Stomach (tissue), 9 donors: Measurements from ENCODE around the gene ERFL. TPM values are rescaled to one million over a fixed set of nuclear protein-coding genes. Genes with fewer than 3 reads are reported as not detected.

Source experiments
- DNase-seq, 2 donors: peaks; one replicate each; pipeline versions ENCODE4 v3.0.0 to v3.0.0-alpha.2; 2013 to 2019
- H3K27ac ChIP-seq, 5 donors: fragments of 200-600 bp in 4 of 5; sonication (generic) in 4 of 5; one replicate each; pipeline ENCODE4 v1.5.1; 2013 to 2019; ENCODE audit warnings: mild to moderate bottlenecking in 1 of 5, moderate library complexity in 1 of 5
- H3K27me3 ChIP-seq, 3 donors: fragments of 200-600 bp; sonication (generic); one replicate each; pipeline ENCODE4 v1.5.1; 2017 to 2019; ENCODE audit warnings: mixed run types in 1 of 3
- H3K36me3 ChIP-seq, 4 donors: fragments of 200-600 bp; sonication (generic); 1 replicate in 3 of 4; 2 replicates in 1 of 4; pipeline ENCODE4 v1.5.1; 2016 to 2019
- H3K4me1 ChIP-seq, 4 donors: fragments of 200-600 bp; sonication (generic); one replicate each; pipeline ENCODE4 v1.5.1; 2016 to 2019
- H3K4me3 ChIP-seq, 4 donors: fragments of 200-600 bp; sonication (generic) in 3 of 4; one replicate each; pipeline ENCODE4 v1.5.1; 2016 to 2019; ENCODE audit warnings: mild to moderate bottlenecking in 1 of 4
- H3K9me3 ChIP-seq, 4 donors: fragments of 200-600 bp; sonication (generic); one replicate each; pipeline ENCODE4 v1.5.1; 2016 to 2019
- CTCF ChIP-seq, 7 experiments: fragments of 450-650 bp in 4 of 7; fragments of 200-600 bp in 3 of 7; sonication (generic) in 3 of 7; IDR thresholded peaks; one replicate each; pipeline ENCODE4 v1.5.1; 2016 to 2019; ENCODE audit warnings: antibody characterized with exemption in 7 of 7, control low read depth in 2 of 7, mild to moderate bottlenecking in 1 of 7
- EP300 ChIP-seq: sonication (generic); formaldehyde crosslinking; IDR thresholded peaks from one replicate; pipeline ENCODE4 v1.6.1; 2017; ENCODE audit warnings: antibody characterized with exemption
- POLR2A ChIP-seq, 4 donors: fragments of 450-650 bp; IDR thresholded peaks; one replicate each; pipeline ENCODE4 v1.6.1; 2016; ENCODE audit warnings: antibody characterized with exemption in 4 of 4, control low read depth in 2 of 4, mild to moderate bottlenecking in 1 of 4, moderate library complexity in 1 of 4
- POLR2AphosphoS5 ChIP-seq, 3 donors: sonication (generic); formaldehyde crosslinking; IDR thresholded peaks; one replicate each; pipeline ENCODE4 v1.6.1; 2016; ENCODE audit warnings: antibody characterized with exemption in 3 of 3
- whole genome bisulfite sequencing, 5 donors: extraction: QIAGEN DNeasy Blood & Tissue Kit in 3 of 5; methylation state at CpG; one replicate each; pipeline versions ENCODE4 v1.1.5 to v1.1.7; 2013 to 2018; 5-methylcytosine and 5-hydroxymethylcytosine counted together
- intact Hi-C: fragments of 100-400 bp; cut with DNase I; formaldehyde crosslinking; loops from one replicate; pipeline ENCODE4 v1.15.1; 2023; ENCODE audit warnings: low total_unique reads
- polyA plus RNA-seq, 3 donors: library from polyadenylated mRNA; stranded (reverse); fragments of 200-250 nt; gene quantifications; one replicate each; pipeline ENCODE4 v1.2.3, GENCODE V29; 2013
- total RNA-seq, 5 donors: library from RNA; depleted of rRNA; stranded (reverse); fragments of >200 nt; gene quantifications; one replicate each; pipeline versions ENCODE4 v1.1.0 to v1.2.3, GENCODE V29; 2014 to 2016
- donor health status: healthy with polysubstance abuse.
- donor health status: Bipolar disorder and iron deficiency.
- donor health status: healthy.

Gene ERFL
- total and polyA plus RNA-seq, 8 donors = 0.25 TPM; not detected in 7

- Histone ChIP-seq H3K27ac (no peak overlapping the region), H3K36me3 (peaks cover 61 to 96% (median 89%) of the 10 kb centered on the region in 4 donors), H3K9me3 (no peaks in the 10 kb centered on the region), H3K4me3 (no peak overlapping the region), H3K27me3 (no peaks in the 10 kb centered on the region), H3K4me1 (peaks cover 0 to 5% (median 0%) of the 10 kb centered on the region in 4 donors)
- WGBS, 5 donors = 64 to 72% (median 70%) methylated on average over 6 of the region's 6 CpGs
- DNase-seq = no peak
- TF ChIP-seq POLR2AphosphoS5 (IDR thresholded peaks at IDR 0.05) = no peak
- no peak for TF ChIP-seq CTCF (IDR thresholded peaks at IDR 0.05)
- no peak for TF ChIP-seq POLR2A (IDR thresholded peaks at IDR 0.05)
- no peak for TF ChIP-seq EP300
- intact Hi-C loops = no loop called here
These were observed 34.4 kb downstream of the ERFL start for GRCh38 chr19:41893899-41894298.

- Histone ChIP-seq H3K27me3 (no peaks in the 10 kb centered on the region), H3K36me3 (peaks cover 58 to 92% (median 86%) of the 10 kb centered on the region in 4 donors), H3K9me3 (no peaks in the 10 kb centered on the region), H3K4me3 (no peak overlapping the region), H3K4me1 (peaks cover 7 to 21% (median 11%) of the 10 kb centered on the region in 4 donors), H3K27ac (no peak overlapping the region)
- DNase-seq = no peak
- intact Hi-C loops = no loop called here
- WGBS, 5 donors = 83 to 93% (median 87%) methylated on average over 15 to 34 of the region's 34 CpGs
- TF ChIP-seq EP300 (no peak), POLR2A (IDR thresholded peaks at IDR 0.05) (no peak)
These were observed 35.9 kb downstream of the ERFL start for GRCh38 chr19:41892173-41892902.

- 91 to 97% (median 92%) methylated on average over 4 of the region's 4 CpGs for WGBS, 5 donors
- TF ChIP-seq POLR2A (IDR thresholded peaks at IDR 0.05) = no peak
- no peak for TF ChIP-seq POLR2AphosphoS5 (IDR thresholded peaks at IDR 0.05)
- no peak for TF ChIP-seq CTCF (IDR thresholded peaks at IDR 0.05)
- no peak for TF ChIP-seq EP300
These were observed 37.3 kb downstream of the ERFL start for GRCh38 chr19:41890936-41891335.

GRCh38 chr19:41889896-41890295 lies 38.4 kb downstream of the ERFL start:
- 80 to 92% (median 87%) methylated on average over 8 of the region's 8 CpGs for WGBS, 5 donors
- H3K36me3 ChIP-seq = peaks cover 42 to 68% (median 61%) of the 10 kb centered on the region in 4 donors

More at GRCh38 chr19:41890936-41891335, 37.3 kb downstream of the ERFL start:
- H3K36me3 ChIP-seq = peaks cover 52 to 78% (median 72%) of the 10 kb centered on the region in 4 donors
- no peak for DNase-seq
- no peak overlapping the region for H3K4me3 ChIP-seq
- H3K27me3 ChIP-seq = no peaks in the 10 kb centered on the region
- H3K4me1 ChIP-seq = peaks cover 19 to 35% (median 25%) of the 10 kb centered on the region in 4 donors
- no peak overlapping the region for H3K27ac ChIP-seq
- no peaks in the 10 kb centered on the region for H3K9me3 ChIP-seq
- intact Hi-C loops = no loop called here

More at GRCh38 chr19:41889896-41890295, 38.4 kb downstream of the ERFL start:
- no peak for TF ChIP-seq EP300
- no peak for TF ChIP-seq CTCF (IDR thresholded peaks at IDR 0.05)
- no peak for TF ChIP-seq POLR2A (IDR thresholded peaks at IDR 0.05)
- TF ChIP-seq POLR2AphosphoS5 (IDR thresholded peaks at IDR 0.05) = no peak
- no peak overlapping the region for H3K27ac ChIP-seq
- DNase-seq = no peak
- intact Hi-C loops = no loop called here
- no peaks in the 10 kb centered on the region for H3K27me3 ChIP-seq
- no peaks in the 10 kb centered on the region for H3K9me3 ChIP-seq
- H3K4me3 ChIP-seq = no peak overlapping the region
- H3K4me1 ChIP-seq = peaks cover 29 to 45% (median 35%) of the 10 kb centered on the region in 4 donors
